Amniotic stem cell (primary cell): ENCODE data around the gene FDXR.
"Not testable (repeated sequence)": the region's sequence is repeated elsewhere in the genome, so short reads cannot be mapped to it uniquely, and the experiment has no call there.

Experiments used
- DNase-seq: peaks from one replicate; lab custom pipeline; 2025; lab: John Stamatoyannopoulos, UW

The FDXR gene

GRCh38 chr17:74871356-74872076, 1.3 kb downstream of the FDXR start:
- no peak for DNase-seq

GRCh38 chr17:74870512-74870911, 2.3 kb downstream of the FDXR start:
- peak; percentile 14 for DNase-seq

- not testable (repeated sequence) for DNase-seq
Measured at GRCh38 chr17:74870028-74870427, 2.8 kb downstream of the FDXR start.

GRCh38 chr17:74868908-74869255, 3.9 kb downstream of the FDXR start:
- DNase-seq = no peak

- DNase-seq = no peak
Measured at GRCh38 chr17:74868251-74868907, 4.4 kb downstream of the FDXR start.

- no peak for DNase-seq
Measured at GRCh38 chr17:74866198-74866835, 6.5 kb downstream of the FDXR start.

- no peak for DNase-seq
Measured at GRCh38 chr17:74865504-74866197, 7.1 kb downstream of the FDXR start.

- DNase-seq = peak; percentile 10
Measured at GRCh38 chr17:74864866-74865395, 7.9 kb downstream of the FDXR start.

- DNase-seq = no peak
Measured at GRCh38 chr17:74864297-74864865, 8.4 kb downstream of the FDXR start.

GRCh38 chr17:74863420-74864296, 9.1 kb downstream of the FDXR start:
- DNase-seq = no peak

- DNase-seq = no peak
Measured at GRCh38 chr17:74862919-74863318, 9.9 kb downstream of the FDXR start.

- DNase-seq = no peak
Measured at GRCh38 chr17:74862108-74862901, 10.5 kb downstream of the FDXR start.

GRCh38 chr17:74861662-74862107, 11.1 kb downstream of the FDXR start:
- no peak for DNase-seq

GRCh38 chr17:74860872-74861661, 11.7 kb downstream of the FDXR start:
- no peak for DNase-seq

- DNase-seq = no peak
Measured at GRCh38 chr17:74860229-74860871, 12.4 kb downstream of the FDXR start.

- no peak for DNase-seq
Measured at GRCh38 chr17:74859459-74860228, 13.2 kb downstream of the FDXR start, which contains the start of gene GRIN2C. GRIN2C (minus strand) TSS chr17:74859885; CDS start chr17:74855092, 4,793 bp downstream.

GRCh38 chr17:74858672-74859458, 13.9 kb downstream of the FDXR start:
- no peak for DNase-seq
